Epithelial cell of prostate (primary cell): ENCODE results near the gene GPR37.

Experiments used
- DNase-seq: peaks from one replicate; pipeline ENCODE4 v3.0.0-alpha.2; 2011; ENCODE audit warnings: low read depth, low spot score
- H3K27ac ChIP-seq: fragments of 450-650 bp; 2 replicates; pipeline ENCODE4 v1.5.1; 2017; ENCODE audit warnings: mild to moderate bottlenecking

Gene GPR37

GRCh38 chr7:124781418-124781817 is 15.8 kb upstream of the GPR37 start:
- DNase-seq: no peak
- H3K27ac ChIP-seq: no peak overlapping the region

DNA sequence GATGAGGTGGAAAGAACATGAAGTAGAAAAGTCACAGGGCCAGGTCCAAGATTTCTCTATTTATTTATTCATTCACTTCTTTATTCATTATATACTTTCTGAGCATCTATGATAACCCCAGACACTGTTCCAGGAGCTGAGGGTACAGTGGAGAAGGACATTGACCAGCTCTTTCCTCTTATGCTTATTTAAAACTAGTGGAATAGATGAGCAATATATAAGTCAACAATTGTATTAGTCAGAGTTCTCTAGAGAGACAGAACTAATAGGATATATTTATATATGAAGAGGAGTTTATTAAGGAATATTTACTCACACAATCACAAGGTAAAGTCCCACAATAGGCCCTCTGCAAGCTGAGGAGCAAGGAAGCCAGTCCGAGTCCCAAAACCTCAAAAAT is 15.0 kb upstream of the GPR37 start:
- no peak overlapping the region for H3K27ac ChIP-seq
- no peak for DNase-seq

DNA sequence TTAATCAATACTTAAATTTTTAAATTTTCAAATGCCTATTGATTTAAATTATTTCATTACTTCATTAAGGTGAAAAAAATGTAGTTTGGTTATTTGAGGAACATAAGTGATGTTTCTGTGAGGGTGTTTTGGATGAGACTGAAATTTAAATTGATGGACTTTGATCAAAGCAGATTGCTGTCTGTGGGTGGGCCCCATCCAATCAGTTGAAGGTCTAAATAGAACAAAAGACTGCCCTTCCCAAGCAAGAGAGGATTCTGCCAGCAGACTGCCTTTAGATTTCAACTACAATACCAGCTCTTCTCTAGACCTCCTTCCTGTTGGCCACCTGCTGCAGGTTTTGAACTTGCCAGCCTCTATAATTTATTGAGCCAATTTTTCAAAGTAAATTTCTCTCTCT is 14.5 kb upstream of the GPR37 start:
- H3K27ac ChIP-seq: no peak overlapping the region
- no peak for DNase-seq

GRCh38 chr7:124779620-124780019 is 14.0 kb upstream of the GPR37 start:
- DNase-seq: no peak
- no peak overlapping the region for H3K27ac ChIP-seq

GRCh38 chr7:124779194-124779593 is 13.6 kb upstream of the GPR37 start:
- no peak for DNase-seq
- no peak overlapping the region for H3K27ac ChIP-seq

DNA sequence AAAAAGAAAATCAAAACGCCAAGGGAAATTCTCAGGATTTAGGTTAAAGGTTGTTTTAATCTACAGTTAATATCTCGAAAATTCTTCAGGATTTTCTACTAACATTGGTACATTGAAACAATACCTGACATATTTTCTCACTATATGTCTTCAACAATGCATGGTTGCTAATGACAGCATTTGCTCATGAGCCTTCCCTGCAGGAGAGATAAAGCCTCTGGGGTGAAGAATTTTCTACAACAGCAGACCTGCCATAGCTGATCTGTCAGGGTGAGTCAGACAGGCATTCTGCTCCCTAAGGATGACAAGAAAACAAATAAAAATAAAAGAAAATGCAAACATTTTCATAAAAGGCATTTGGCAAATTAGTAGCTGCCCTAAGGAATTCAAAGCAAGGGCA is 11.7 kb upstream of the GPR37 start:
- H3K27ac ChIP-seq: no peak overlapping the region
- DNase-seq: no peak

DNA sequence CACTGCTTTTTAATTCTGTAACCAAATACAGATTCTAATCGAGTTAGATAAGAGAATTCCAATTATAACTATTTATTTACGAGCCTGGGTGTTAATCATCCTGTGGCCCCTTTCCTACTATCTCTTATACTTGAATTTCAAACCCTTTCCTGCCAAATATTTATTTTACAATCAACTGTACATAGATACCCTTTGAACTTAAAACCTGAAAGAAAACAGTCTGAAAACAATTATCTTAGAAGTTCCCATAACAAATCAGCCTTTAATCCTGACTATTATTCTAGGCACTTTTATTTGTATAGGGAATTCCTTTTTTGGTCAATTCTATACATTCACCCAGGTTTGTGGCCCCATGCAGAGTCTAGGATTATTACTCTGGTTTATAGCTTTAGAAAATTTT is 10.6 kb upstream of the GPR37 start:
- no peak for DNase-seq
- H3K27ac ChIP-seq: no peak overlapping the region

GRCh38 chr7:124775422-124775821 is 9.8 kb upstream of the GPR37 start:
- no peak overlapping the region for H3K27ac ChIP-seq
- DNase-seq: no peak

DNA sequence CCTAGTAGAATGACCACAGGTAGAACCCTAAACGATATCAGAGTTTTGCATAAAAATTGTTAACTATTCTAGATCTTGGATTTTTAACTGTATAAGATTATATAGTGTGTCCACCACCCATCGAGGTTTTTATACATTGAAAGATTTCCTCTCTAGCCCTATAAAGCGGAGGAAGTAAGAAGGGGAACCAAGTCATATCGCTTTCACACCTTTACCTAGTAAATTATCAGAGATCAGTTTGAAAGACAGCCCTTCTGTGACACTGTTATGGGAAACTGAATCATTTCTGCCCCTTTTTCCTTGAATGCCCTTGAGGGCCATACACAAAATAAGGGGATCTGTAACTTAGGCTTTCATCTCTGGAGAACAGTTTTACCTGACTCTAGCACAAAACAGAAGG is 8.3 kb upstream of the GPR37 start:
- no peak for DNase-seq
- H3K27ac ChIP-seq: no peak overlapping the region

DNA sequence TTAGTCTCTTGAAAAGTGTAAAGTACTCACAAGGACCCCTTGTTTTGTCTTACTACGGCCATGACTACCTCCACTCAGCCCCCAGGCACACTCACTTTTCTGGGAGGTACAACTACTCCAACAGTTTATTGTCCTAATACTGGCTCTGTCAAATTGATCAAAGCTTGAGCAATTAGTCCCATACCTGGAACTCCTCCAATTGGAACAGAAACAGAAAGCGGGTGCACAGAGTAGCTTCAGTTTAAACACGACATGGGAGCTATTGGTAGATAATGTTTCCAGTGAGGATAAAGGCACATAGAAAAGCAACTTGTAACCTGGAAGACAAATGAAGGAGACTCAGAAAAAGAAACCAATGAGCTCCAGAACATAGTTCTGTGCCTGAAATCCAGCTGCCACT is 7.7 kb upstream of the GPR37 start:
- DNase-seq: no peak
- no peak overlapping the region for H3K27ac ChIP-seq

DNA sequence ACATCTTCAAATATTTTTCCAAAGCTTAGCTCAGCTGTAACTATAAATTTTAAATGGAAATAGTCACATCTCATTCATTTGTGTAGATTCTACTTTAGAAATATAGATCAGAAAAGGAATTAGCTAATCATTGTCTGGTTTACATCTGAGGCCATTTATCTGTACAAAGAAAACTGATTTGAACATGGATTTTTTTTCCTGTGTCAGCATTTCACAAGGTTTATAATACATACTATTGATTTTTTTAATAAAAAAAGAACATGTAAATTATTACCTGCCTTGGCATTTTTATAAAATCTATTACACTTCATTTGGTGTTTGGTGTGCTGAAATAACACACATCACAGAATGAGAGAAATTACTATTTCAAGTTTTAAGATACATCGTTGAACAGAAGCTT is 3.5 kb upstream of the GPR37 start:
- no peak overlapping the region for H3K27ac ChIP-seq
- DNase-seq: no peak

DNA sequence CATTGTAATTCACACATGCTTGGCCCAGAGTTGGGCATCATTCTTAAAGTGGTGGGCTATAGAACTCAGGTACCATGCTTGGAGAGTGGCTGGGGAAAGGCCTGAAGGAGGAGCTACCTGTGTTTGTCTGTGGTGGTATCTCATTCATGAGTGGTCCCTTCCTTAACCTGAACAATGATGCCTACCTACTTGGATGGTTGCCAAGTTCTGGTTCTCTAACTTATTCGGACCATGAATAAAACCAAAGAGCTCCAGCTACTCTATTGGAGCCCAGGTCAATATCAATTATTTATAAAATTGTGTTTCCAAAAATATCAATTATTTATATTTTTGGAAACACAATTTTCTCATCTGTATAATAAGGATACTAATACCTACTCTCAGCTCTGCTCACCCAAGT is 2.9 kb upstream of the GPR37 start:
- H3K27ac ChIP-seq: no peak overlapping the region
- DNase-seq: no peak

GRCh38 chr7:124764847-124765400 is 668 bp downstream of the GPR37 start:
- DNase-seq: no peak
- no peak overlapping the region for H3K27ac ChIP-seq

DNA sequence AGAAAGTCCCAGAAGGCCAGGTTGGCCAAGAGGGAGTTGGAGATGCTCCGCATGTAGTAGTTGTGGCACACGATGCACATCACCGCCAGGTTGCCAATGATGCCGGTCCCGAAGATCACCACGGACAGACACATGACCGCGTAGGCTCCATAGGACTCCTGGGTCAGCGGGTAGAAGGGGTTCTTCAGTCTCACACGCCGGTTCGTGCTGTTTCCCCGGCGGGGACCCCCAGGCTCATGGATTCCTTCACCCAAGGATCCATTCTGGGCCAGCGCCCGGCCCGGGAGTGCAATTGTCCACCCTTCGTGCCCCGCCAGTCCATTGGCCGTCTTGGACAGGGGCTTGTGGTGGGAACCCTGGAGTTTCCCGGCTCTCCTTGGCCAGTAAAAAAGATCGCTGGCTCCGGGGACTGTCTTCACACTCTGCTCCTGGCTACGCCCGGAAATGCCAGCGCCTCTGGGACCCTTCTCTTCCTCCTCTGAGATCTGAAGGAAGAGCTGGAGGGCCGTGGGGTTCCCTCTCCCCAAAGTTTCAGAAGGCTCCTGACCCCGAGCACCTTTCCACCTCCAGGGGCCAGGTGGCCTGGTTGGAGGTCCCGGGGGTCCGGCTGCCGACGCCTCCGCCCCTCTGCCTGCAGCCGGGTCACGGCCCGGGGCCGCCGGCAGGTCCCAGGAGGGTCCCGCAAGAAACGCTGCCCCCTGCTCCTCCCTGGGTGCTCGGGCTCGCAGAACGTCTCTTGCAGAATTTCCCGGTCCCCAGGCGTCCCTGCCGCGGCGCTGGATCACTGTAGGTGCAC is 1.3 kb downstream of the GPR37 start:
- H3K27ac ChIP-seq: no peak overlapping the region
- DNase-seq: no peak

GRCh38 chr7:124762611-124763143 is 2.9 kb downstream of the GPR37 start:
- no peak overlapping the region for H3K27ac ChIP-seq
- DNase-seq: no peak

- H3K27ac ChIP-seq: no peak overlapping the region
- no peak for DNase-seq
Observed at GRCh38 chr7:124761164-124761715, 4.4 kb downstream of the GPR37 start.

DNA sequence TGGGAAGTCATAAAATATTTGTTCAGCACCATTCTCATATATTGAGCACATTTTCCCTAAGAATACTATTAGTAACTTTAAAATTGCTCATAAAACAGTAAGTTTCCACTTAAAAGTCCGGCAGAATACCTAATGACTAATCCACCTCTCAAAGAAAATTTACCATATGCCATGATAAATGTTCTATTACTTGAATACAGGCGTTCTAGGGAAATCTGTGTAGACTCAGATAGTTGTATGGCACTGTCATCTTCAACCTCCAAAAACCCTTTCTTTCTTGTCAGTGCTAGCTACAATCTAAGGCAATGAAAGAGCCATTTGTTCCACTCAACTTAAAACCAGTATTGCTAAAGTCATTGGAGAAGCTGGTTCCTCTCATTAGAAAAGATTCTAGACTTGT is 7.3 kb downstream of the GPR37 start:
- no peak overlapping the region for H3K27ac ChIP-seq
- no peak for DNase-seq

DNA sequence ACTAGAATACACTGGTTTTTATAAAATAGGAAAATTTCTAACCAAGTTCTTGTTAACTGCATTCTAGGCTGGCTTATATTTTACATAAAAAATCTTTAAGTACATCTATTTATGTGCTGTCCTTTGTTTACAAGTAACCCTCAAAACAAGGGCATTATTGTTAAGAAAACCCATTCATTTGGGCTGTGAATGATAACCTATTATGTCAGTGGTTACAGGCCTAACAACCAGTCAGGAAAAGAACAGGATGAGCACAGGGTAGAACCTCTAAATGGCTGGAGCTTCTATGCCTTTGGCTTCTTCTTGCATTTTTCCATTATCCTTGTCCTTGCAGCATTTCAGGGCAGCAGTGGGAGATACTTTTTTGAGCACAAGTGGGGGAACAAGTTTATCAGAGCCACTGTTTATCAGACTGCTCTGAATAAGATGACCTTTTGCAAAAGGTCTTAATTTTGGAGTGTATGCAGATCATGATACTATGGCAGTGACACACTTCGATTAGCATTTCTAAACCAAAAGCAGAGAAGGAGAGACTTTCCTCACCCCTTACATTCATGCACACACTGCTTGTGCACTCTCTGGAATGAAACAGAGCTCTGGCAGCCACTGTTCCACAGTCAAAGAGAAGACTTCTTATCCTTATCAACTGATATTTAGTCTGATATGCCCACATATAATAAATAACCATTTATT is 10.9 kb downstream of the GPR37 start:
- no peak overlapping the region for H3K27ac ChIP-seq
- no peak for DNase-seq

DNA sequence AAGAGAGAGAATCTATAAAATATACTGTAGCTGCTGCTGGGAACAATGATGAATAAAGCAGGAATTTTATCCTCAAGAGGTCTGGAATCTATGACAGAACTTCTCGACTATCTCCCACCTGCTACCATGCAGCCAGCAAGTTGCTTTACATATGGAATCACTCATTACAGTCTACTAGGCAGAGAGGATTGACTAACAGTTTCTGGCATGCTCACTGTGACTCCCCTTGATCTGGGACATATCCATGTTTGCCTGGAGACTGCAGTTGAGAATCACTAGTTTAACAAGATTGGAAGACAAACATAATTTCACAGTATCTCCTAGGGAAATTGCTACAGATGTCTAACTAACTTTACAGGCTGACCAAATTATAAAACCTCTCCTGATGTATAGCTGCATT is 13.3 kb downstream of the GPR37 start:
- no peak overlapping the region for H3K27ac ChIP-seq
- no peak for DNase-seq

DNA sequence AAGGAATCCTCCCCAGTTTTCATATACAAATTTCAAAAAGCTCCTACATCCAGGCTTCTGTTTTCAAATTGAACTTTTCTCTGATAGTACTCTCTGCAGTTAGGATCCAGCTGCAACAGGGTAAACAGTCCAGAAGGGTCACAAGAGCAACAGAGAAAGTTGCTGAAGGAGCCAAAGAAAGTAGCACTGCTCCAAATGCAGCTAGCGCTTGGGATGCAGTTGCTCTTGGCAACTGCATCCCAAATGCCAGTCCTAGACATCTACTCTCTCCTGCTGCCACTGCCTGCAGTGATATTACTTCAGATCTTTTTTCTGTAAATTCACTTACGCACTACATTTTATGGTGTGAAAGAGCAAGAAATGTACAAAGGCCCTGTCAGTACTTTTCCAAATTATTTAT is 14.6 kb downstream of the GPR37 start:
- no peak for DNase-seq
- H3K27ac ChIP-seq: no peak overlapping the region

DNA sequence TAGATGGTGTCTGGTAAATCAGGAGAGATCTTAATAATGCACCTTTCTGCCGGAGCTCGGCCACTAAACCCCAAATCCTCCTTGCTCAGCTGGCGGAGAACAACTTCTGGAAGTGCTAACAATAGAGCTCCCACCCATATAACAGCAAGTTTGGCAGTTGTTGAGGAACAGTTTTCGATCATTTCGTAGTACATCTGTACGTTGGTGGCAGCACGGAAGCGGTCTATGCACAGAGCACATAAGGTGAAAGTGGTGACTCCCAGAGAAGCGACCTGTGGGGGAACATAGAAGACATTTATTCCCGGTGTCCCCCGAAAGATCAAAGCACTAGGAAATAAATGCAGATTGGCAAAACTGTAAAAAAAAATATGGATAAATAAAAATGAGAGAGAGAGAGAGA is 18.5 kb downstream of the GPR37 start:
- no peak overlapping the region for H3K27ac ChIP-seq
- DNase-seq: no peak
